GM12878 (cell line): ENCODE measurements around the gene DAD1. TPM values are rescaled to one million over a fixed set of nuclear protein-coding genes. Genes with fewer than 3 reads are reported as not detected.

Experiments
- ASH2L ChIP-seq: fragments of 300-600, 200-600 bp; sonication (generic); IDR thresholded peaks from 2 replicates; pipeline ENCODE4 v1.6.1; 2017; ENCODE audit warnings: low read depth, mild to moderate bottlenecking, borderline replicate concordance
- BACH1 ChIP-seq: fragments of 450-650 bp; IDR thresholded peaks from 2 replicates; pipeline ENCODE4 v1.6.1; 2017; ENCODE audit warnings: mild to moderate bottlenecking, borderline replicate concordance
- CEBPB ChIP-seq, 2 experiments: fragments of 150-350 bp in 1 of 2; IDR thresholded peaks; 2 replicates each; pipeline ENCODE4 v1.6.1; 2012 to 2014; ENCODE audit warnings: low read depth in 2 of 2, low read length in 2 of 2, borderline replicate concordance in 1 of 2, inconsistent platforms in 1 of 2
- IRF4 ChIP-seq: IDR thresholded peaks from 2 replicates; pipeline ENCODE4 v1.6.1; 2011; ENCODE audit warnings: low read depth, low read length
- MEF2B ChIP-seq: fragments of 450-650 bp; IDR thresholded peaks from 2 replicates; pipeline ENCODE4 v1.6.1; 2018; ENCODE audit warnings: mild to moderate bottlenecking, moderate library complexity; ENCODE audit not compliant: partially characterized antibody, poor library complexity, severe bottlenecking
- MXI1 ChIP-seq: fragments of 150-350 bp; IDR thresholded peaks from 2 replicates; pipeline ENCODE4 v1.6.1; 2011; ENCODE audit warnings: low read depth, mild to moderate bottlenecking, inconsistent platforms, low read length, improper control_type of control experiment
- NFYA ChIP-seq: IDR thresholded peaks from 2 replicates; pipeline ENCODE4 v1.6.1; 2011; ENCODE audit warnings: low read depth, mild to moderate bottlenecking, low read length, improper control_type of control experiment, borderline replicate concordance
- PRDM15 ChIP-seq: fragments of 450-650 bp; formaldehyde crosslinking; IDR thresholded peaks from 2 replicates; pipeline ENCODE4 v1.4.0; 2020; ENCODE audit warnings: mild to moderate bottlenecking, moderate library complexity
- RFX5 ChIP-seq: IDR thresholded peaks from 2 replicates; pipeline ENCODE4 v1.6.1; 2011; ENCODE audit warnings: low read depth, low read length, improper control_type of control experiment
- SKIL ChIP-seq: fragments of 450-650 bp; IDR thresholded peaks from 2 replicates; pipeline ENCODE4 v1.6.1; 2017; ENCODE audit warnings: mild to moderate bottlenecking, low read depth, inconsistent platforms; ENCODE audit not compliant: poor library complexity, severe bottlenecking
- ZBTB4 ChIP-seq: fragments of 450-650 bp; formaldehyde crosslinking; IDR thresholded peaks from 2 replicates; pipeline ENCODE4 v1.4.0; 2022; ENCODE audit warnings: mild to moderate bottlenecking, moderate library complexity
- ZBTB40 ChIP-seq: fragments of 450-650 bp; IDR thresholded peaks from 2 replicates; pipeline ENCODE4 v1.6.1; 2016; ENCODE audit warnings: mild to moderate bottlenecking, moderate library complexity, borderline replicate concordance
- polyA plus RNA-seq, 11 experiments: library from polyadenylated mRNA; depleted of rRNA in 4 of 11; unstranded in 6 of 11; stranded (reverse) in 5 of 11; fragments of >200 nt; fragmentation: Nextera tagmentation in 4 of 11; fragmentation: Illumina TruSeq in 1 of 11; extraction: Ambion mirVana in 4 of 11; extraction: Trizol in 1 of 11; gene quantifications; 1 replicate in 1 of 11; 2 replicates in 10 of 11; pipeline versions ENCODE4 v1.2.1 to v1.2.3, GENCODE V29; 2011 to 2016; ENCODE audit warnings: inconsistent platforms in 2 of 11, missing spikeins in 2 of 11, low read depth in 1 of 11
- total RNA-seq, 4 experiments: library from RNA; depleted of rRNA in 3 of 4; stranded (reverse); fragments of >200 nt in 3 of 4; fragmentation: Illumina TruSeq in 1 of 4; extraction: Trizol in 1 of 4; gene quantifications; 2 replicates each; pipeline versions ENCODE4 v1.2.1 to v1.2.3, GENCODE V29; 2013 to 2021

DAD1 gene
- total and polyA plus RNA-seq, 10 of the 15 experiments (the other 5 are each of a cell fraction or from before 2014, with no cell fraction given), result 161 to 920 (median 319) TPM

- TF ChIP-seq PRDM15, result no peak
- no peak for TF ChIP-seq MXI1
- TF ChIP-seq ZBTB4 (CRISPR knock-in tag), result no peak
- TF ChIP-seq CEBPB (IDR thresholded peaks at IDR 0.05; ENCODE audit: borderline replicate concordance in 1 of 2, low read depth in 2 of 2, low read length in 2 of 2), result no peak
- TF ChIP-seq IRF4, result no peak
- no peak for TF ChIP-seq NFYA
- no peak for TF ChIP-seq ASH2L
- peak; percentile 76 for TF ChIP-seq MEF2B
- TF ChIP-seq SKIL, result peak; percentile 52
- TF ChIP-seq ZBTB40, result no peak; the same call in 1 of the 2 replicates
- no peak for TF ChIP-seq RFX5
- no peak for TF ChIP-seq BACH1
Measured at GRCh38 chr14:22561661-22562579, 27.1 kb downstream of the DAD1 start (continued).
